ENCODE data around the gene TMEM59.
"Not testable (repeated sequence)": the region's sequence is repeated elsewhere in the genome, so short reads cannot be mapped to it uniquely, and the experiment has no call there.

The TMEM59 gene

GRCh38 chr1:54027848-54028247 lies 25.2 kb downstream of the TMEM59 start:
- Histone ChIP-seq H3K27ac (ENCODE audit: low read depth, low read length) (no peak overlapping the region), H3K79me2 (ENCODE audit: insufficient read depth, low read length) (no peaks in the 10 kb centered on the region), H3K27me3 (ENCODE audit: low read length) (no peaks in the 10 kb centered on the region), H4K20me1 (ENCODE audit: low read depth, low read length) (no peaks in the 10 kb centered on the region), H3K4me3 (ENCODE audit: insufficient read depth, low read length, poor library complexity, severe bottlenecking) (no peak overlapping the region), H3K9ac (ENCODE audit: low read length) (no peak overlapping the region), H2AFZ (ENCODE audit: low read depth, low read length, severe bottlenecking) (no peak overlapping the region), H3K9me2 (replicated peaks; ENCODE audit: insufficient read depth, low read length) (no peaks in the 10 kb centered on the region), H3F3A (ENCODE audit: insufficient read depth) (no peaks in the 10 kb centered on the region), H3K9me3 (ENCODE audit: insufficient read depth, low read length) (no peaks in the 10 kb centered on the region), H3K36me3 (ENCODE audit: low read length) (peaks cover 10% of the 10 kb centered on the region; the same call in 1 of the 2 replicates), H3K4me2 (ENCODE audit: low read depth, low read length, poor library complexity, severe bottlenecking) (no peak overlapping the region)
- TF ChIP-seq EZH2phosphoT487 (conservative IDR thresholded peaks at IDR 0.05; ENCODE audit: low read length) (no peak), CTCF (IDR thresholded peaks at IDR 0.05; ENCODE audit: insufficient read depth, low read length, poor library complexity, severe bottlenecking) (no peak)

- not testable (repeated sequence) for H3K79me2 ChIP-seq (ENCODE audit: insufficient read depth, low read length); H3F3A ChIP-seq (ENCODE audit: insufficient read depth); H3K9me2 ChIP-seq (replicated peaks; ENCODE audit: insufficient read depth, low read length); H3K4me2 ChIP-seq (ENCODE audit: low read depth, low read length, poor library complexity, severe bottlenecking); H3K4me3 ChIP-seq (ENCODE audit: insufficient read depth, low read length, poor library complexity, severe bottlenecking); H4K20me1 ChIP-seq (ENCODE audit: low read depth, low read length); H3K36me3 ChIP-seq (ENCODE audit: low read length); H3K27me3 ChIP-seq (ENCODE audit: low read length); H3K9me3 ChIP-seq (ENCODE audit: insufficient read depth, low read length); H3K9ac ChIP-seq (ENCODE audit: low read length); H2AFZ ChIP-seq (ENCODE audit: low read depth, low read length, severe bottlenecking); H3K27ac ChIP-seq (ENCODE audit: low read depth, low read length)
These were observed 28.2 kb downstream of the TMEM59 start for GRCh38 chr1:54024811-54025210.

GRCh38 chr1:54024358-54024757 lies 28.6 kb downstream of the TMEM59 start:
- no peaks in the 10 kb centered on the region for H4K20me1 ChIP-seq (ENCODE audit: low read depth, low read length)
- no peaks in the 10 kb centered on the region for H3K36me3 ChIP-seq (ENCODE audit: low read length)
- no peak overlapping the region for H3K27ac ChIP-seq (ENCODE audit: low read depth, low read length)
- H3F3A ChIP-seq (ENCODE audit: insufficient read depth): no peaks in the 10 kb centered on the region
- no peak for TF ChIP-seq CTCF (IDR thresholded peaks at IDR 0.05; ENCODE audit: insufficient read depth, low read length, poor library complexity, severe bottlenecking)
- no peak for TF ChIP-seq EZH2phosphoT487 (conservative IDR thresholded peaks at IDR 0.05; ENCODE audit: low read length)
- H3K9me2 ChIP-seq (replicated peaks; ENCODE audit: insufficient read depth, low read length): no peaks in the 10 kb centered on the region
- no peaks in the 10 kb centered on the region for H3K79me2 ChIP-seq (ENCODE audit: insufficient read depth, low read length)
- H3K9me3 ChIP-seq (ENCODE audit: insufficient read depth, low read length): no peaks in the 10 kb centered on the region
- H2AFZ ChIP-seq (ENCODE audit: low read depth, low read length, severe bottlenecking): no peak overlapping the region
- H3K4me2 ChIP-seq (ENCODE audit: low read depth, low read length, poor library complexity, severe bottlenecking): no peak overlapping the region
- no peak overlapping the region for H3K4me3 ChIP-seq (ENCODE audit: insufficient read depth, low read length, poor library complexity, severe bottlenecking)
- H3K9ac ChIP-seq (ENCODE audit: low read length): no peak overlapping the region
- H3K27me3 ChIP-seq (ENCODE audit: low read length): no peaks in the 10 kb centered on the region

- not testable (repeated sequence) for H3F3A ChIP-seq (ENCODE audit: insufficient read depth); H3K9me3 ChIP-seq (ENCODE audit: insufficient read depth, low read length); H3K4me2 ChIP-seq (ENCODE audit: low read depth, low read length, poor library complexity, severe bottlenecking); H3K9ac ChIP-seq (ENCODE audit: low read length); H3K27me3 ChIP-seq (ENCODE audit: low read length); H3K9me2 ChIP-seq (replicated peaks; ENCODE audit: insufficient read depth, low read length); H2AFZ ChIP-seq (ENCODE audit: low read depth, low read length, severe bottlenecking); H3K27ac ChIP-seq (ENCODE audit: low read depth, low read length); H3K79me2 ChIP-seq (ENCODE audit: insufficient read depth, low read length); H4K20me1 ChIP-seq (ENCODE audit: low read depth, low read length); H3K4me3 ChIP-seq (ENCODE audit: insufficient read depth, low read length, poor library complexity, severe bottlenecking); H3K36me3 ChIP-seq (ENCODE audit: low read length)
These were observed 33.3 kb downstream of the TMEM59 start for GRCh38 chr1:54019562-54020176.
